Activated naive CD4-positive, alpha-beta T cell treated with anti-CD3 and anti-CD28 coated beads, Interleukin-2, amount 50 U/mL, for 72 hours (primary cell): ENCODE results near the gene IL17RB. TPM values are rescaled to one million over a fixed set of nuclear protein-coding genes. Genes with fewer than 3 reads are reported as not detected.

Experiments
- total RNA-seq, 2 donors: library from RNA; stranded (reverse); gene quantifications; one replicate each; pipeline ENCODE4 v1.2.3, GENCODE V29; 2022

IL17RB gene
- total RNA-seq, 2 donors from 2014 or later: 0.12 to 0.18 TPM

Other genes with a start within 250 kb of the IL17RB start
- under 1 TPM; 0.02 to 0.47 TPM for gene CHDH, start 149 bp upstream of the IL17RB start, total RNA-seq
- gene ACTR8, start 35.6 kb downstream of the IL17RB start, total RNA-seq: 10 to 100 TPM; 21.8 to 33.8 TPM
- 10 to 100 TPM; 36.6 to 41.8 TPM for gene SELENOK, start 45.3 kb downstream of the IL17RB start, total RNA-seq